A549 (cell line): Measurements from ENCODE around the gene LRRC3. TPM values are rescaled to one million over a fixed set of nuclear protein-coding genes. Genes with fewer than 3 reads are reported as not detected.
"Not testable (repeated sequence)": the region's sequence is repeated elsewhere in the genome, so short reads cannot be mapped to it uniquely, and the experiment has no call there.

ENCODE experiments used
- ATAC-seq, 2 experiments: fragments of 200-7000 bp in 1 of 2; fragments of >200 bp in 1 of 2; cut with Nextera tagmentation in 1 of 2; cut with Tn5 transposase in 1 of 2; 3 replicates each; pipeline versions ENCODE4 v1.8.0 to v1.9.1; 2018 to 2020; ENCODE audit warnings: mild to moderate bottlenecking in 1 of 2, moderate library complexity in 1 of 2
- CTCF ChIA-PET: fragments of 300-600 bp; sonication (Branson Sonifier 250); formaldehyde crosslinking; extraction: SDS; loops from one replicate; lab custom pipeline; 2021; ENCODE audit warnings: antibody characterized with exemption, inconsistent platforms; lab: Yijun Ruan, JAX
- POLR2A ChIA-PET: fragments of 350-600 bp; formaldehyde crosslinking; extraction: SDS; loops from one replicate; lab custom pipeline; 2021; ENCODE audit warnings: antibody characterized with exemption, inconsistent platforms; lab: Yijun Ruan, JAX
- DNase-seq, 2 experiments: peaks; one replicate each; pipeline versions ENCODE4 v3.0.0 to v3.0.0-alpha.2; 2011 to 2016; ENCODE audit warnings: low read depth in 1 of 2, low spot score in 1 of 2
- FAIRE-seq: peaks from 2 replicates; lab custom pipeline; 2011; peaks lifted over from hg19 to GRCh38; lab: Jason Lieb, UNC
- H3K27ac ChIP-seq, 2 experiments: fragments of >200 bp; sonication (Bioruptor Twin); formaldehyde crosslinking; 3 replicates each; pipeline ENCODE4 v1.5.1; 2016 to 2017
- H3K4me1 ChIP-seq: fragments of >200 bp; sonication (Bioruptor Twin); formaldehyde crosslinking; 3 replicates; pipeline ENCODE4 v1.6.1; 2016
- H3K4me2 ChIP-seq: fragments of >200 bp; sonication (Bioruptor Twin); formaldehyde crosslinking; 3 replicates; pipeline ENCODE4 v1.6.1; 2016
- H3K4me3 ChIP-seq: fragments of >200 bp; sonication (Bioruptor Twin); formaldehyde crosslinking; 3 replicates; pipeline ENCODE4 v1.5.1; 2016
- H3K9me3 ChIP-seq: fragments of >200 bp; sonication (Bioruptor Twin); formaldehyde crosslinking; 3 replicates; pipeline ENCODE4 v1.6.1; 2016
- BCL3 ChIP-seq: fragments of >200 bp; sonication (Bioruptor Twin); formaldehyde crosslinking; IDR thresholded peaks from 3 replicates; pipeline ENCODE4 v1.6.1; 2016
- BHLHE40 ChIP-seq: IDR thresholded peaks from 2 replicates; pipeline ENCODE4 v1.6.1; 2012; ENCODE audit warnings: low read depth, low read length, inconsistent platforms
- CBX2 ChIP-seq: fragments of 200-600 bp; sonication (generic); IDR thresholded peaks from 2 replicates; pipeline ENCODE4 v1.6.1; 2016; ENCODE audit warnings: low read depth, mild to moderate bottlenecking, borderline replicate concordance
- CBX8 ChIP-seq: fragments of 200-600 bp; sonication (generic); IDR thresholded peaks from 2 replicates; pipeline ENCODE4 v1.6.1; 2016
- CEBPB ChIP-seq, 2 experiments: fragments of >200 bp in 1 of 2; sonication (Bioruptor Twin) in 1 of 2; formaldehyde crosslinking in 1 of 2; IDR thresholded peaks; 2 replicates each; pipeline ENCODE4 v1.6.1; 2012 to 2016
- CHD2 ChIP-seq: fragments of 150-350 bp; IDR thresholded peaks from 2 replicates; pipeline ENCODE4 v1.6.1; 2014; ENCODE audit warnings: low read length; ENCODE audit not compliant: partially characterized antibody
- ESRRA ChIP-seq: fragments of 150-350 bp; IDR thresholded peaks from 2 replicates; pipeline ENCODE4 v1.6.1; 2014; ENCODE audit warnings: mild to moderate bottlenecking, low read length, borderline replicate concordance
- HDAC2 ChIP-seq: fragments of 200-600 bp; sonication (generic); IDR thresholded peaks from 2 replicates; pipeline ENCODE4 v1.6.1; 2016
- JUN ChIP-seq, 2 experiments: fragments of >200 bp; sonication (Bioruptor Twin); formaldehyde crosslinking; IDR thresholded peaks; 2 replicates in 1 of 2; 3 replicates in 1 of 2; pipeline ENCODE4 v1.6.1; 2016 to 2017
- MAFK ChIP-seq: fragments of 450-650 bp; IDR thresholded peaks from 2 replicates; pipeline ENCODE4 v1.6.1; 2014; ENCODE audit not compliant: partially characterized antibody
- MYC ChIP-seq: IDR thresholded peaks from 2 replicates; pipeline ENCODE4 v1.6.1; 2012; ENCODE audit warnings: mild to moderate bottlenecking, inconsistent platforms, low read length, improper control_type of control experiment, borderline replicate concordance
- RAD21 ChIP-seq, 2 experiments: fragments of >200 bp in 1 of 2; sonication (Bioruptor Twin) in 1 of 2; formaldehyde crosslinking in 1 of 2; IDR thresholded peaks in 1 of 2; conservative IDR thresholded peaks in 1 of 2; 2 replicates in 1 of 2; 3 replicates in 1 of 2; pipeline ENCODE4 v1.6.1; 2012 to 2018; ENCODE audit warnings: inconsistent platforms in 1 of 2
- RCOR1 ChIP-seq: fragments of 150-350 bp; IDR thresholded peaks from 2 replicates; pipeline ENCODE4 v1.6.1; 2014; ENCODE audit warnings: antibody characterized with exemption, low read length, low read depth
- REST ChIP-seq: fragments of 200-600 bp; sonication (generic); IDR thresholded peaks from 2 replicates; pipeline ENCODE4 v1.6.1; 2016; ENCODE audit warnings: antibody characterized with exemption, mild to moderate bottlenecking, moderate library complexity
- RNF2 ChIP-seq: fragments of 200-600 bp; sonication (generic); IDR thresholded peaks from 2 replicates; pipeline ENCODE4 v1.6.1; 2016; ENCODE audit warnings: low read depth, mild to moderate bottlenecking, antibody characterized with exemption, moderate library complexity, borderline replicate concordance
- SREBF2 ChIP-seq: fragments of 450-650 bp; IDR thresholded peaks from 2 replicates; pipeline ENCODE4 v1.6.1; 2014; ENCODE audit warnings: mild to moderate bottlenecking, moderate library complexity
- ZC3H11A ChIP-seq: fragments of 450-650 bp; IDR thresholded peaks from 2 replicates; pipeline ENCODE4 v1.6.1; 2014; ENCODE audit warnings: antibody characterized with exemption, mild to moderate bottlenecking
- ZFP36 ChIP-seq: fragments of 450-650 bp; IDR thresholded peaks from 2 replicates; pipeline ENCODE4 v1.6.1; 2014; ENCODE audit warnings: borderline replicate concordance; ENCODE audit not compliant: partially characterized antibody
- WGBS: methylation state at CpG from one replicate; pipeline ENCODE4 v1.1.6; 2017; ENCODE audit errors: missing lambda C conversion rate; 5-methylcytosine and 5-hydroxymethylcytosine counted together
- polyA plus RNA-seq, 4 experiments: library from polyadenylated mRNA; depleted of rRNA in 3 of 4; stranded (reverse); fragments of >200 nt; fragmentation: RNase III in 1 of 4; extraction: RNeasy Plus Mini Kit Qiagen cat#74134 plus additional on column Dnase treatment in 1 of 4; gene quantifications; 2 replicates in 3 of 4; 3 replicates in 1 of 4; pipeline ENCODE4 v1.2.3, GENCODE V29; 2011 to 2017

The LRRC3 gene
- polyA plus RNA-seq, 2 of the 4 experiments (the other 2 are of a cell fraction) = 0.59 to 1.1 TPM

GRCh38 chr21:44502171-44502958, 47.1 kb downstream of the LRRC3 start:
- ATAC-seq = no peak
- 83% methylated on average over 20 of the region's 27 CpGs for WGBS
- ChIA-PET CTCF (interaction anchor here (0.5 to 1.2 kb wide), 5 partner anchors 8 to 298 kb away, joined by 3 read pairs; no protein-coding TSS in a partner anchor), POLR2A (no interaction called here)
- H3K9me3 ChIP-seq = no peaks in the 10 kb centered on the region
- no peak for DNase-seq
- TF ChIP-seq CBX8 (no peak), SREBF2 (no peak), RCOR1 (no peak), CBX2 (no peak), REST (no peak), ZC3H11A (no peak), HDAC2 (no peak), MYC (no peak), RAD21 (conservative IDR thresholded peaks at IDR 0.05 in 1 of 2, IDR thresholded peaks at IDR 0.05 in 1 of 2) (no peak), BCL3 (no peak), ZFP36 (no peak), BHLHE40 (no peak), JUN (IDR thresholded peaks at IDR 0.05) (no peak), MAFK (no peak), CHD2 (no peak), CEBPB (IDR thresholded peaks at IDR 0.05) (no peak), RNF2 (no peak), ESRRA (no peak)
- no peak overlapping the region for H3K27ac ChIP-seq
- no peak for FAIRE-seq
- H3K4me2 ChIP-seq = no peak overlapping the region
- H3K4me1 ChIP-seq = no peaks in the 10 kb centered on the region
- no peak overlapping the region for H3K4me3 ChIP-seq

- FAIRE-seq, H3K9me3 ChIP-seq, H3K4me3 ChIP-seq, DNase-seq, POLR2A ChIA-PET, ATAC-seq, H3K4me2 ChIP-seq, H3K27ac ChIP-seq, H3K4me1 ChIP-seq: not testable (repeated sequence)
- CTCF ChIA-PET = interaction anchor here (1.2 kb wide), 2 partner anchors 15 to 290 kb away, joined by 3 read pairs; no protein-coding TSS in a partner anchor
- WGBS = 88% methylated on average over 13 of the region's 44 CpGs
Observed at GRCh38 chr21:44503006-44503889, 47.9 kb downstream of the LRRC3 start.
